ENCODE data around the gene IQCN.

DNA sequence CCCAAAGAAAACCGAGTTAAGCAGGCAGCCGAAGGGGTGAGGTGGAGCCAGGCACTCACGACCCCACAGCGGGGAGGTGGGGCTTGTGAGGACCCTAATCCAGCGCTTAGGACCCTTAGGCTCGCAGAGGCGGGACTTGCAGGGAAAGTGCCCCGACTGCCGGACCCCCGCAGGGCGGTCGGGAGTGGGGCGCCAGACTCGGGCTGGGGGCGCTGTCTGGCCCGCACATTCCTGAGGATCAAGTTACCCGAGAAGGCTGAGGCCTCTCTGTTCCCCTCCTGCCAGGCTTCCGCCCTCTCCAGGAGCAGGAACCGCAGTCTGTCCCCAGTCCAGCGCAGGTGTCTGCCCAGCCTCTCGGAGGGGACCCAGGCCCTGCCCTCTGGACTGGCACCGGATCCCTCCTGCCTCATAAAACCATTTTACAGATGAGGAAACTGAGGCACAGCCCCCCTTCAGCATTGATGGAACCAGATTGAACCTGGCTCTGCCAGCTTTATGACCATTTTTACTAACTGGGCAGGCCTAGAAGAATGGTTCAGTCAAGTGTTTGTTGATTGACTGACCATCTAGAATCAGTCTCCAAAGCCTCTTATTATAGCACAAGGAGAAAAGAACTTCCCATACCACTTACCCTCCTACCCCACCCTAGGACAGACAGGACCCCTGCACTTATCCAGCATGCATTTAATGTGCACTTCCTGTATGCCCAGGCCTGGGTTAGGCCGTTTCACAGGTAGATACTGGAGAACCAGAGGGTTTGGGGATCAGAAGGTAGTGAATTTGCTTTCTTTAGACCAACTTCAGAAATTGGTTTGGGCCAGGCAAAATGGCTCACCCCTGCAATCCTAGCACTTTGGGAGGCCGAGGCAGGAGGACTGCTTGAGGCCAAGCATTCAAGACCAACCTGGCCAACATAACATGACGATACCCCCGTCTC is 13.9 kb upstream of the IQCN start:
- TF ChIP-seq CTCF (IDR thresholded peaks at IDR 0.05) (no peak), ZFX (IDR thresholded peaks at IDR 0.05; ENCODE audit: borderline replicate concordance) (no peak)

Data from 22Rv1 (cell line).